Naive thymus-derived CD8-positive, alpha-beta T cell (primary cell): ENCODE data around the gene ZNF652. TPM values are rescaled to one million over a fixed set of nuclear protein-coding genes. Genes with fewer than 3 reads are reported as not detected.
A peak's percentile ranks its signal among the peaks of the same experiment; 100 is the strongest.
"Not testable (repeated sequence)": the region's sequence is repeated elsewhere in the genome, so short reads cannot be mapped to it uniquely, and the experiment has no call there.

ENCODE experiments used
- ATAC-seq, 2 donors: fragments of 150-1000 bp; cut with Tn5 transposase in 1 of 2; sonication (Bioruptor Pico), chemical (Tn5 transposase) in 1 of 2; 1 replicate in 1 of 2; 2 replicates in 1 of 2; pipeline ENCODE4 v1.10.0; 2021; ENCODE audit warnings: mild to moderate bottlenecking in 2 of 2, moderate library complexity in 2 of 2
- POLR2A ChIA-PET: fragments of 350-600 bp; sonication (Branson Sonifier 250); formaldehyde crosslinking; loops from one replicate; lab custom pipeline; 2021; ENCODE audit warnings: antibody characterized with exemption; lab: Charles Lee
- DNase-seq, 10 donors: peaks; one replicate each; pipeline versions ENCODE4 v3.0.0 to v3.0.0-alpha.2; 2020 to 2022
- H3K27ac Mint-ChIP-seq, 10 donors: one replicate each; pipeline ENCODE4 v1.8.0; 2020 to 2022; ENCODE audit warnings: mild to moderate bottlenecking in 10 of 10, mixed read lengths in 10 of 10, moderate library complexity in 4 of 10, inconsistent platforms in 1 of 10
- H3K27me3 Mint-ChIP-seq, 5 donors: one replicate each; pipeline ENCODE4 v1.8.0; 2021 to 2022; ENCODE audit warnings: mixed read lengths in 5 of 5
- H3K36me3 Mint-ChIP-seq, 3 donors: one replicate each; pipeline ENCODE4 v1.8.0; 2020 to 2022; ENCODE audit warnings: mixed read lengths in 3 of 3, mild to moderate bottlenecking in 2 of 3, inconsistent platforms in 1 of 3
- H3K4me1 Mint-ChIP-seq, 4 donors: one replicate each; pipeline ENCODE4 v1.8.0; 2021 to 2022; ENCODE audit warnings: mixed read lengths in 4 of 4
- H3K4me3 Mint-ChIP-seq, 10 donors: one replicate each; pipeline ENCODE4 v1.8.0; 2020 to 2022; ENCODE audit warnings: mild to moderate bottlenecking in 10 of 10, mixed read lengths in 10 of 10, moderate library complexity in 6 of 10, inconsistent platforms in 1 of 10
- H3K9me3 Mint-ChIP-seq, 9 donors: one replicate each; pipeline ENCODE4 v1.8.0; 2020 to 2022; ENCODE audit warnings: mixed read lengths in 9 of 9, mild to moderate bottlenecking in 3 of 9, inconsistent platforms in 1 of 9, moderate library complexity in 1 of 9
- polyA plus RNA-seq, 3 donors: library from polyadenylated mRNA; unstranded; fragments of 300-500 nt; fragmentation: Illumina TruSeq; gene quantifications; one replicate each; pipeline ENCODE4 v1.2.3, GENCODE V29; 2021
- total RNA-seq, 8 experiments: library from RNA in 2 of 8; stranded (reverse) in 2 of 8; gene quantifications; one replicate each; pipeline ENCODE4 v1.2.3 and lab custom pipeline; 2021 to 2026

The ZNF652 gene
- total and polyA plus RNA-seq, 5 experiments from 2014 or later, result 19.9 to 62.2 (median 20.8) TPM

DNA sequence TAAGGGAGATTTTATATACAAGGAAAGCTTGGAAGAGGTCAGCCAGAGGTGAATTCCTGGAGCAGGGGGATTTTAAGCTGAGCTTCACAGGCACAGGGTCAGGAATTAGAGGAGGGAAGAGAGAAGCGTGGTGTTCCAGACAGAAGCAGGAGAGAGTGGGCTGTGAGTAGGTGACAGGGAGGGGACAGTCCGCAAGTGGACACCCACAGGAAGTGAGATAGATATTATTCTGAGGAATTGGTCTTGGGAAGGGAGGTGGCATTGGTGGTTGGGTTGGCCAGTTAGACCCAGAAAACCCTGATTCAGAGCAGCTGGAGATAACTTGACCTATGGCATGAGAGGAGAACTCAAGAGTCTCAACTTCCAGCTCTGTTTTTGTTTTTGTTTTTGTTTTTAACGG lies 37.9 kb upstream of the ZNF652 start:
- Mint-ChIP-seq H3K36me3 (peaks cover 4 to 24% (median 4%) of the 10 kb centered on the region in 3 donors), H3K4me3 (no peak overlapping the region), H3K27ac (peak overlapping the region in 2 of 10 donors; percentile 5 to 52), H3K9me3 (no peaks in the 10 kb centered on the region), H3K4me1 (peaks cover 17 to 31% (median 28%) of the 10 kb centered on the region in 4 donors), H3K27me3 (no peaks in the 10 kb centered on the region)
- DNase-seq (no peak), ATAC-seq (no peak)
- POLR2A ChIA-PET, result interaction anchor here (0.6 to 1.2 kb wide), 3 partner anchors 33 to 58 kb away, joined by 3 to 6 read pairs (median 5); no protein-coding TSS in a partner anchor

GRCh38 chr17:49397586-49397985 lies 35.5 kb upstream of the ZNF652 start:
- no peak for ATAC-seq
- Mint-ChIP-seq H3K9me3 (no peaks in the 10 kb centered on the region), H3K27ac (no peak overlapping the region), H3K27me3 (no peaks in the 10 kb centered on the region), H3K4me3 (no peak overlapping the region), H3K36me3 (peaks cover 0 to 5% (median 2%) of the 10 kb centered on the region in 3 donors), H3K4me1 (peaks cover 5 to 22% (median 15%) of the 10 kb centered on the region in 4 donors)
- no peak for DNase-seq
- POLR2A ChIA-PET, result no interaction called here

DNA sequence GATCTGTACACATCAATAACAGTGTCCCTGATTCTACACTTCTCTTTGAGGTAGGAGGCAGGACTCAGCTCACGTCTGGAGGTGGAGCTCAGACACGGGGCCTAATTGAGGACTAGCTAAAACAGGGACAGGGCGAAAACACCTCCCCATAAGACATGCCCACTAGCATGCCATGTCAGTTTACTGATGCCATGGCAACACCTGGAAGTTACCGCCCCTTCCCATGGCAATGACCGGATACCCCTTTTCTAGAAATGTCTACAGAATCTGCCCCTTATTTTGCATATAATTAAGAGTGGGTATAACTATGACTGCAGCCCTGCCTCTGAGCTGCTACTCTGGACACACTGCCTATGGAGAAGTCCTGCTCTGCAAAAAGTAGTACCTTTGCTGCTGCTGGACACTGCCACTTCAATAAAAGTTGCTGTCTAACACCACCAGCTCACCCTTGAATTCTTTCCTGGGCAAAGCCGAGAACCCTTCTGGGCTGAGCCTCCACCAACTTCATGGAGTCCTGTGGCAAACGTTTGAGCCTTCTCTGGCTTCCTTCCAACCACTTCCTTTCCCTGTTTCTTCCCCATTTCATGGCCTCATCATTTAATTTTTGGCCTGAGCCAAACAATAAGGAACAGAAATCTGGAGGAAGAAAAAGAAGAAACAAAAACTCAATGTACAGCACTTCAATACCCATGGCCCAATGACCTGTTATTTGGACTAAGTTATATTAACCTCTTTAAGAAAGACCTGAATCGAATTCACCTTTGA lies 31.6 kb upstream of the ZNF652 start:
- no peaks in the 10 kb centered on the region for H3K36me3 Mint-ChIP-seq
- peaks cover 19 to 49% (median 40%) of the 10 kb centered on the region in 4 donors for H3K4me1 Mint-ChIP-seq
- POLR2A ChIA-PET, result interaction anchor here (0.6 to 1.0 kb wide), 4 partner anchors 18 to 75 kb away, joined by 3 to 4 read pairs (median 4); no protein-coding TSS in a partner anchor
- H3K9me3 Mint-ChIP-seq, result no peaks in the 10 kb centered on the region
- H3K4me3 Mint-ChIP-seq, result no peak overlapping the region
- no peaks in the 10 kb centered on the region for H3K27me3 Mint-ChIP-seq
- ATAC-seq (no peak), DNase-seq (no peak)
- H3K27ac Mint-ChIP-seq, result peak overlapping the region in 5 of 10 donors; percentile 14 to 53 (median 21)

DNA sequence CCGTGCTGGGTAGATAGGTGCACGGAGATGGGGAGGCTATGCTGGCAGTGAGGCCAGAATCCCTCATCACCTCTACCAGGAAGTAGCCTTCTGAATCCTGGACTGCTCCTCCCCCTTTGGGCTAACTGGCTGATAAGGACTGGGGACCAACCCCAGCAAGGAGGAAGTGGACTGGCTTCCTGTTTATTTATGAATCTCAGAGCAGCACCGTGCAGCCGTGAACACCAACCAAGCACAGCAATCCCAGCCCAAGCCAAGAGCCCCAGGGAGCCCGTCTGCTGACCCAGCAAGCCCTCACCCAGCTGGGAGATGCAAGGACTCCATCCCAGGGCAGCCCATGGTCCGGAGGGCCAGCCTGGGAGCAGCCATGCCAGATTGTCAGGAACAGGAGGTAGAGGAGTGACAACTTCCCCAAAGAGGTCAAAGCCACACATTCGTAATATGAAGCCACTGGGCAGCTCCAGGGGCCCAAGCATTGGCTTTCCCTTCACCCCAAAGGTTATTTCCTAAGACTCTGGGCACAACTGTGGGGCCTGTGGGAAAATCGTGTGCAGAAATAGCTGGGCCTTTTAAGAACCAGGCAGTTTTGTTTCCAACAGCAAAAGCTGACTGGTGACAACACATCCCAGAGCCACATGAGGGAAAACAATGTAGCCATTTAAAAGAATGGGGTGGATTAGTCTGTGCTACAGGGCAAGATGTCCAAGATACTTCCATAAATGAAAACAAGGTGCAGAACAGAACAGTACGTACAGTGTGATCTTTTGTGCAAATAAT lies 28.7 kb upstream of the ZNF652 start:
- H3K9me3 Mint-ChIP-seq, result no peaks in the 10 kb centered on the region
- ATAC-seq (no peak), DNase-seq (peak in 1 of 10 donors; percentile 22)
- peak overlapping the region; percentile 19 to 86 (median 70) for H3K4me3 Mint-ChIP-seq
- POLR2A ChIA-PET, result interaction anchor here (0.5 to 5.9 kb wide), 4 partner anchors 15 to 191 kb away, joined by 4 to 42 read pairs (median 5); partner anchors contain the start of gene ZNF652
- H3K4me1 Mint-ChIP-seq, result peaks cover 39 to 77% (median 65%) of the 10 kb centered on the region in 4 donors
- no peaks in the 10 kb centered on the region for H3K27me3 Mint-ChIP-seq
- H3K27ac Mint-ChIP-seq, result peak overlapping the region; percentile 47 to 94 (median 86)
- no peaks in the 10 kb centered on the region for H3K36me3 Mint-ChIP-seq

DNA sequence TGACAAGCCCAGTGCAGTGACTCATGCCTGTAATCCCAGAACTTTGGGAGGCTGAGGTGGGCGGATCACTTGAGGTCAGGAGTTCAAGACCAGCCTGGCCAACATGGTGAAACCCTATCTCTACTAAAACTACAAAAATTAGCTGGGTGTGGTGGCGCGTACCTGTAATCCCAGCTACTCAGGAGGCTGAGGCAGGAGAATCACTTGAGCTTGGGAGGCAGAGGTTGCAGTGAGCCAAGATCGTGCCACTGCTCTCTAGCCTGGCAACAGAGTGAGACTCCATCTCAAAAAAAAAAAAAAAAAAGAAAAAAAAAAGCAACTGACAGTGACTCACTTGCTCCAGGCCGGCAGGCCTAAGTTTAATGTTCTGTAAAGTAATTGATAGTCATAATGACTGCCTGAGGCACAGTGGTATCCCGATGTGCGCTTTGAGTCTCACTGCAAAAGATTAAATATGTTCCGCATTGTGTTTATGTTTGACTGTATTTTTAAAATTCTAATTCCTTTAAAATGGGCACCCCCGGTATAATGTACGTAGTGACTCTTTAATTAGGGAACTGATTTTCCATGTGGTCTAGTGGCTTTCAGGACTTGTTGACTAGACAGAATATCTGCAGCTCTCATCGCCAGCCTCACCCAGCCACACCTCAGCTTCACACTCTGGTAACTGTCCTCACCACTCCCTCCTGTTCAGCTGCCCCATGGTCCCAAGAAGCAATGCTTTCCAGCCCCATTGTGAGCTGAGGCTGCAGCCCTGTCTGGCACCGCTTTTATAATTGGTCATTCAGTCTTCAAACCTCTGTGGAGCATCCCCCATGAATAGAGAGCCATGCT lies 27.7 kb upstream of the ZNF652 start:
- H3K4me3 Mint-ChIP-seq, result peak overlapping the region; percentile 9 to 90 (median 81)
- not testable (repeated sequence) for H3K27me3 Mint-ChIP-seq, ATAC-seq, H3K9me3 Mint-ChIP-seq, DNase-seq, H3K36me3 Mint-ChIP-seq
- peak overlapping the region; percentile 20 to 96 (median 90) for H3K27ac Mint-ChIP-seq
- POLR2A ChIA-PET, result interaction anchor here (0.7 to 5.9 kb wide), 5 partner anchors 27 to 185 kb away, joined by 3 to 42 read pairs (median 4); partner anchors contain the start of gene ZNF652
- peaks cover 35 to 73% (median 60%) of the 10 kb centered on the region in 4 donors for H3K4me1 Mint-ChIP-seq

DNA sequence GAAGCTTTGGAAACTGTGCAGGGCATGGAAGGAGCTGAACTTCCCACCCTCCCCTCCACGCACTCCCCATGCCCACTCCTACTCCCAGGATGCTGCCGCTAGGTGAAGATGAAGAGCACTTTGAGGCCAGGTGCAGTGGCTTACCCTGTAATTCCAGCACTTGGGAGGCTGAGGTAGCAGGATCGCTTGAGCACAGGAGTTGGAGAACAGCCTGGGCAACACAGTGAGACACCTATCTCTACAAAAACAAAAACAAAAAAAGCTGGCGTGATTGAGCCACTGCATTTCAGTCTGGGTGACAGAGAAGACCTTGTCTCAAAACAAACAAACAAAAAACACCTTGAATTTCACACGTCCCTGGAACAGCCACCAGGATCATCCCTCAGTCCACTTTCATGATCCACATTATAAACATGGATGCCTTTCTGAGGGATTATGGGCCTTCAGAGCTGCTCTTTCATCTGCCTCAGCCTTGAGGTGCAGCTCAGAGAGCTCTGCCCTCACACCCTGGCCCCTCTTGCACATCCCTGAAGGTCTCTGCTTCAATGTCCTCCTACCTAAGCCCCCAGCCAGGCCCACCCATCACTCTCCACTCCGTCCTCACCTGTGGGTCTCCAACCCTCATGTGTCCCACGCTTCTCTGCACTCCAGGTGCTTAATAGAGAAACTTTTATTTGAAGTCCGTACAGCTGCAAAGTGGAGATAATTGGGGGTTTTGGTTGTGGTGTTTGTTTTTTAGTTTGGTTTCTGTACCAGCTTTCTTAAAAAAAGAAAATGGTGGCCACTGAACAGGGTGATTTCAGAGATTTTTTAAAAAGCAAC lies 26.9 kb upstream of the ZNF652 start:
- Mint-ChIP-seq H3K4me3 (peak overlapping the region; percentile 65 to 90 (median 81)), H3K27ac (peak overlapping the region; percentile 85 to 96 (median 91)), H3K27me3 (no peaks in the 10 kb centered on the region), H3K4me1 (peaks cover 35 to 68% (median 56%) of the 10 kb centered on the region in 4 donors), H3K9me3 (no peaks in the 10 kb centered on the region), H3K36me3 (peaks cover 0 to under 1% (median 0%) of the 10 kb centered on the region in 3 donors)
- ATAC-seq, result no peak
- POLR2A ChIA-PET, result interaction anchor here (0.7 to 5.9 kb wide), 6 partner anchors 26 to 185 kb away, joined by 3 to 42 read pairs (median 4); partner anchors contain the start of genes PHB1 and ZNF652
- no peak for DNase-seq

DNA sequence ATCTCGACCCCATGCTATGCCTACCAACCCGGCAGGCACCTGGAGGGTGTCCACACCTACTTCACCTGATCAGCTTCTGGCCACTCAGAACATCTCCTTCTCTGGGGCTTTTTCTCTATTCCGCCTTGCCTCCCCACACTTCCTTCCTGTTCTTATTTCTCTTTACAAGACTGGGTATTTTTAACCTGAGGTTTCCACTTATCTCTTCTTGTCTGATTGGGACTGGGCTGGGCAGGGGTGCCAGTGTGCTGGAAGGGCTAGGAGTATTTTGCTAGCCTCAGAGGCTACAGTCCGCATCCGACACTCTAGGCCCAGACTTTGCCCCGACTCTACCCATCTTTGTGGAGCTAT lies 26.2 kb upstream of the ZNF652 start:
- Mint-ChIP-seq H3K4me3 (peak overlapping the region; percentile 65 to 90 (median 81)), H3K27ac (peak overlapping the region; percentile 85 to 96 (median 91)), H3K4me1 (peaks cover 37 to 62% (median 53%) of the 10 kb centered on the region in 4 donors), H3K27me3 (no peaks in the 10 kb centered on the region), H3K9me3 (no peaks in the 10 kb centered on the region), H3K36me3 (peaks cover 0 to 2% (median 0%) of the 10 kb centered on the region in 3 donors)
- DNase-seq, result peak in 8 of 10 donors; percentile 12 to 53 (median 30)
- ATAC-seq, result peak; percentile 86 to 96
- POLR2A ChIA-PET, result interaction anchor here (0.7 to 5.9 kb wide), 4 partner anchors 20 to 46 kb away, joined by 3 to 42 read pairs (median 3); partner anchors contain the start of genes PHB1 and ZNF652

GRCh38 chr17:49387498-49388289 lies 25.6 kb upstream of the ZNF652 start:
- ATAC-seq (peak; percentile 18 to 27), DNase-seq (peak in 1 of 10 donors; percentile 15)
- Mint-ChIP-seq H3K4me3 (peak overlapping the region; percentile 65 to 90 (median 81)), H3K27me3 (no peaks in the 10 kb centered on the region), H3K9me3 (no peaks in the 10 kb centered on the region), H3K27ac (peak overlapping the region; percentile 85 to 96 (median 91)), H3K36me3 (peaks cover 0 to 2% (median 0%) of the 10 kb centered on the region in 3 donors), H3K4me1 (peaks cover 37 to 61% (median 53%) of the 10 kb centered on the region in 4 donors)
- POLR2A ChIA-PET, result interaction anchor here (0.5 to 5.9 kb wide), 6 partner anchors 11 to 67 kb away, joined by 3 to 42 read pairs (median 3); partner anchors contain the start of genes PHB1 and ZNF652

DNA sequence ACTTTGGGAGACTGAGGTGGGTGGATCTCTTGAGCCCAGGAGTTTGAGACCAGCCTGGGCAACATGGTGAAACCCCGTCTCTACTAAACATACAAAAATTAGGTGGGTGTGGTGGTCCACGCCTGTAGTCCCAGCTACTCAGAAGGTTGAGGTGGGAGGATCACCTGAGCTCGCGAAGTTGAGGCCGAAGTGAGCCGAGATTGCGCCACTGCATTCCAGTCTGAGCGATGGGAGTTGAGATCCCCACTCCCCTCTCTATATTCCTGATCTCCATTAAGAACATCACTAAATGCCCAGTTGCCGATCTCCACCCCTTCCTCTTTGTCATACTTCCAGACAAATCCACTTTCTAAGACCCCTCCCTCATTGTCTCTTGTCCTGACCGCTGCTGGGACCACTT lies 24.3 kb upstream of the ZNF652 start:
- ATAC-seq, result no peak
- peak overlapping the region in 5 of 10 donors; percentile 37 to 67 (median 43) for H3K27ac Mint-ChIP-seq
- H3K27me3 Mint-ChIP-seq, result no peaks in the 10 kb centered on the region
- no peak overlapping the region for H3K4me3 Mint-ChIP-seq
- H3K36me3 Mint-ChIP-seq, result peaks cover 0 to 2% (median 0%) of the 10 kb centered on the region in 3 donors
- no peaks in the 10 kb centered on the region for H3K9me3 Mint-ChIP-seq
- POLR2A ChIA-PET, result interaction anchor here (0.6 to 5.9 kb wide), 2 partner anchors 26 to 43 kb away, joined by 4 to 42 read pairs; partner anchors contain the start of gene ZNF652
- no peak for DNase-seq
- H3K4me1 Mint-ChIP-seq, result peaks cover 40 to 64% (median 51%) of the 10 kb centered on the region in 4 donors

DNA sequence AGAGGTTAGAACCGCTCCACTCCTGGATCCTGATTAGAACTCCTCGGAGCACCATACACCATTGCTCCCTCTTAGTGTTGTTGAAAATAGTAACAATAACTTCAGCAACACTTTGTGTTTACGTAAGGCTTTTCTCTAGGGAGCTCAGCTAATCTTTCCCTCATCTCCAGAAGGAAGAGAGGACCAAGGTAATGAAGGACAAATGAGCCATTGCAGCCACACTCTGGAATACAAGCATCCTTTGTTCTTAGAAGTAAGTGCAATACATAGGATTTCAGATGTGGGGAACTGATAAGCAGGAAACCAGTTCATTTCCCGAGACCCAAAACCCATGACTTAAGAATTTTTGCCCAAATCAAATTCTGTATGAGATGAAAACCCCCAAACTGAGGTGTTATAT lies 22.9 kb upstream of the ZNF652 start:
- peaks cover 30 to 56% (median 36%) of the 10 kb centered on the region in 4 donors for H3K4me1 Mint-ChIP-seq

More for the DNA sequence above, 22.9 kb upstream of the ZNF652 start:
- Mint-ChIP-seq H3K9me3 (no peaks in the 10 kb centered on the region), H3K4me3 (no peak overlapping the region), H3K36me3 (peaks cover 0 to 5% (median 0%) of the 10 kb centered on the region in 3 donors), H3K27ac (no peak overlapping the region), H3K27me3 (no peaks in the 10 kb centered on the region)
- POLR2A ChIA-PET, result interaction anchor here (0.6 kb wide), 1 partner anchor 82 kb away, joined by 3 read pairs; no protein-coding TSS in a partner anchor
- ATAC-seq, result no peak
- DNase-seq, result no peak
